ENCODE results near the gene ARHGAP6.

ARHGAP6 gene

DNA sequence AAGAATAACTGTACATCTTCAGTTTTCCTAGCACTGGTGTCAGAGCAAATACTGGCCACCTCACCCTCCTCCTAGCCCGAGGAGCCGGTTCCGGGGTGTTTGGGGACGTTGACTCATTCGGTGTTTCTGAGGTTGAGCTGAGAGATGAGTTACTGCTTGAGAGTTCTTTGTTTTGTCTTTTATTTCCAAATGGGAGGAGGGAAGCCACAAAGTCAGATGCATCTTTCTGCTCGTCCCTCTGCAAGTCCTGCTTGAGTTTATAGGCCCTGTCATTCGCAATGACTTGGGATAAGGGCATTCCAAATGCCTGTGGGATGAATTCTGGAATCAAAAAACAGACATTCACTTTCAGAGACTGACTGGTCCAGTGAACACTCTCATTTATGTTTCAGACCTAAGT lies 477.1 kb downstream of the ARHGAP6 start:
- DNase-seq (ENCODE audit: low spot score): no peak
- no peak for TF ChIP-seq CTCF (IDR thresholded peaks at IDR 0.05)
- H3K4me3 ChIP-seq: no peak overlapping the region
- no peak overlapping the region for H3K27ac ChIP-seq

DNA sequence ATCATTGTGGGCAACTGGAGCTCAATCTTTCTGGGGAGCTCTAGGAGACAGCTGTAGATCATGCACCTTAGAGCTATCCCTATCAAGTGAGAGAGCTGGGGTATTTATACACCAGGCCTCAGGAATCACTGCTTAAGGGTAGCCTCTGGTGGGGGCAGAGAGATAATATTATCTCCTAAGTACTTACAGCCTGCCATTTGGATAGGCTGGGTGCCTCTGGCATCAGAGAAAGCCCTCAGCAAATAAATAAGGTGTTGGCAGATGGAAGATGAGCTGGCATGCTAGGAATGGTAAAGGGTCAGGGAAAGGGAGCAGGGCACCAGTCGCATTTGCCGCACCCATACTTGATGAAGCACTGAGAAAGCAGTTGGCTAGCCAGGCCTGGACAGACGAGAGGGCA lies 478.7 kb downstream of the ARHGAP6 start:
- DNase-seq (ENCODE audit: low spot score): no peak
- no peak for TF ChIP-seq CTCF (IDR thresholded peaks at IDR 0.05)
- Histone ChIP-seq H3K27ac (no peak overlapping the region), H3K4me3 (no peak overlapping the region)

DNA sequence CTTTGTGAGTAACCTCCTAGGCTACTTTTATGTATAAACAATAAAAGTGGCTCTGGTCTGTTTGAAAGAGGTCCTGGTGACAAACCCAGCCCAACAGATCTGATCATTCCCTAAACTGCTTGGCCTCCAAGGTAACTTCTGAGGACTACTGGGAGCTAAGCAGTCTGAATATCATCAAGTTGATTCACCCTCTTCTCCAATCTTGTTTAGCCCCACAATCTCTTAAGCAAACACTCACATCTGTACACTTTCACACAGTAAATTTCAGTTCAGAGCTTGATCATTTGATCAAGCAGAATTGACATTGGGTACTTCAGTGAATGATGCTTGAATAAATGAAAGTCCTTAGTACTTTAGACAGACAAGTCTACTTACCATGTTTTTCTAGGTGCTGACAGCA lies 479.9 kb downstream of the ARHGAP6 start:
- TF ChIP-seq CTCF (IDR thresholded peaks at IDR 0.05): no peak
- Histone ChIP-seq H3K4me3 (no peak overlapping the region), H3K27ac (no peak overlapping the region)
- no peak for DNase-seq (ENCODE audit: low spot score)

DNA sequence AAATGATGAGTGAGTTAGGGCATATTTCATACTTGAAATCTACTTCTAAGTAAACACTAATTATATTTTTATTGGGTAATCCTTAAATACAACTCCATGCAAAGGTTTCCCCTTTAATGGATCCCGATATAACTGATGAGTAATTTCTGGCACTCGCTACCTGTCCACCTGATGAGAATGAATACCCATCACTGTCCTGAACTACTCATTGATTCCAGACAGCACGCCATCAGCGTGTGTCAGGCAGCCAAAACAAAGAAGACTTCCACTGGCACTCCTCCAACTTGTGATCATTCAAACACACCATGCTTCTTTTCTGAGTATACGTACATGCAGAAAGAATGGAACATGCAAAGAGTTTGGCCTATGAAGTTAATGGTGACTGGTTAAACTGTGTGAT lies 485.1 kb downstream of the ARHGAP6 start:
- Histone ChIP-seq H3K4me3 (no peak overlapping the region), H3K27ac (no peak overlapping the region)
- no peak for DNase-seq (ENCODE audit: low spot score)
- TF ChIP-seq CTCF (IDR thresholded peaks at IDR 0.05): no peak

DNA sequence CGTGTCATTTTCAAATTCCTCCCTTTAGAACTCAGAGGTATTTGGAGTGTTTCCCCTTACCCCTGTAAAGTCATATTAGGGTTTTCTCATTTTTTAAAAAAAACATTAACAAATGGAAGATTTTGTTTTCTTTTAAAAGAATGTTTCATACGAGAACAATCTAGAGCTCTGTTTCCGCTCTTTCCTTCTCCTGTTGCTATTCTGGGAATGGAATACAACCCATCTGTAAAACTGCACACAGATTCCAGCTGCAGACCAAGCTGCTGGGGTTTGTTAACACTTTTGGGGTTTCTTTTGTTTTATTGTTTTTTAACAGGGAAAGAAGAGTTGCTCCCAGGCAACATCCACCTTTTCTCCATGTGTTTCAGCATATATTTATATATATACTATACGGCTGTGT lies 493.3 kb downstream of the ARHGAP6 start:
- H3K4me3 ChIP-seq: no peak overlapping the region
- H3K27ac ChIP-seq: no peak overlapping the region
- TF ChIP-seq CTCF (IDR thresholded peaks at IDR 0.05): no peak
- DNase-seq (ENCODE audit: low spot score): no peak

- no peak overlapping the region for H3K27ac ChIP-seq
- DNase-seq (ENCODE audit: low spot score): no peak
Measured at GRCh38 chrX:11171956-11172355, 493.8 kb downstream of the ARHGAP6 start.

GRCh38 chrX:11164433-11164832 lies 501.3 kb downstream of the ARHGAP6 start:
- no peak for DNase-seq (ENCODE audit: low spot score)
- Histone ChIP-seq H3K27ac (no peak overlapping the region), H3K4me3 (no peak overlapping the region)
- no peak for TF ChIP-seq CTCF (IDR thresholded peaks at IDR 0.05)

More at GRCh38 chrX:11171956-11172355, 493.8 kb downstream of the ARHGAP6 start:
- no peak for TF ChIP-seq CTCF (IDR thresholded peaks at IDR 0.05)
- H3K4me3 ChIP-seq: no peak overlapping the region
